Gastroesophageal sphincter (tissue), 4 donors: ENCODE results near the gene FNDC5. TPM values are rescaled to one million over a fixed set of nuclear protein-coding genes. Genes with fewer than 3 reads are reported as not detected.

Experiments
- ATAC-seq: fragments of 150-250 bp; one replicate; pipeline ENCODE4 v1.9.1; 2016; ENCODE audit warnings: mild to moderate bottlenecking, moderate library complexity
- H3K27ac ChIP-seq, 4 donors: fragments of 200-600 bp; sonication (generic) in 3 of 4; 1 replicate in 3 of 4; 2 replicates in 1 of 4; pipeline ENCODE4 v1.5.1; 2016 to 2019
- H3K27me3 ChIP-seq: fragments of 200-600 bp; sonication (generic); one replicate; pipeline ENCODE4 v1.5.1; 2019
- H3K36me3 ChIP-seq, 2 donors: fragments of 200-600 bp; sonication (generic); one replicate each; pipeline ENCODE4 v1.5.1; 2019; ENCODE audit warnings: control low read depth in 1 of 2
- H3K4me1 ChIP-seq, 3 donors: fragments of 200-600 bp; sonication (generic); 1 replicate in 2 of 3; 2 replicates in 1 of 3; pipeline ENCODE4 v1.5.1; 2016 to 2019; ENCODE audit warnings: control low read depth in 2 of 3
- H3K4me3 ChIP-seq, 2 donors: fragments of 200-600 bp; sonication (generic); one replicate each; pipeline ENCODE4 v1.5.1; 2019; ENCODE audit warnings: mild to moderate bottlenecking in 1 of 2, moderate library complexity in 1 of 2
- H3K9me3 ChIP-seq, 3 donors: fragments of 200-600 bp; sonication (generic); one replicate each; pipeline ENCODE4 v1.5.1; 2017 to 2019; ENCODE audit warnings: control low read depth in 2 of 3
- CTCF ChIP-seq, 4 experiments: fragments of 200-600 bp in 2 of 4; fragments of 450-650 bp in 2 of 4; sonication (generic) in 1 of 4; IDR thresholded peaks; one replicate each; pipeline ENCODE4 v1.5.1; 2017 to 2019; ENCODE audit warnings: antibody characterized with exemption in 4 of 4, mild to moderate bottlenecking in 2 of 4, moderate library complexity in 2 of 4
- EP300 ChIP-seq: sonication (generic); formaldehyde crosslinking; IDR thresholded peaks from one replicate; pipeline ENCODE4 v1.6.1; 2017; ENCODE audit warnings: antibody characterized with exemption, mild to moderate bottlenecking
- POLR2A ChIP-seq, 2 donors: fragments of 450-650 bp; IDR thresholded peaks; one replicate each; pipeline ENCODE4 v1.6.1; 2017; ENCODE audit warnings: antibody characterized with exemption in 2 of 2, mild to moderate bottlenecking in 2 of 2, moderate library complexity in 1 of 2
- POLR2AphosphoS5 ChIP-seq: sonication (generic); formaldehyde crosslinking; IDR thresholded peaks from one replicate; pipeline ENCODE4 v1.6.1; 2017; ENCODE audit warnings: antibody characterized with exemption
- WGBS, 2 donors: methylation state at CpG; one replicate each; pipeline ENCODE4 v1.1.5; 2018; ENCODE audit warnings: low coverage in 1 of 2; 5-methylcytosine and 5-hydroxymethylcytosine counted together
- total RNA-seq, 4 donors: library from RNA; depleted of rRNA; stranded (reverse); fragments of >200 nt; gene quantifications; one replicate each; pipeline ENCODE4 v1.1.0, GENCODE V29; 2016

FNDC5 gene
- total RNA-seq, 4 donors from 2014 or later, result 7.3 to 11.3 (median 8.9) TPM

- Histone ChIP-seq H3K27me3 (peaks cover 5% of the 10 kb centered on the region), H3K4me1 (peaks cover 0 to 20% (median 4%) of the 10 kb centered on the region in 3 donors), H3K27ac (peak overlapping the region in 2 of 4 donors; percentile 67 to 70), H3K4me3 (peak overlapping the region; percentile 73 to 78), H3K36me3 (peaks cover 0 to 2% of the 10 kb centered on the region in 2 donors), H3K9me3 (no peaks in the 10 kb centered on the region)
- no peak for ATAC-seq
- WGBS, 2 donors, result 21 to 41% methylated on average over 11 to 15 of the region's 22 CpGs
- no peak for TF ChIP-seq CTCF (IDR thresholded peaks at IDR 0.05)
- no peak for TF ChIP-seq POLR2A (IDR thresholded peaks at IDR 0.05)
- no peak for TF ChIP-seq POLR2AphosphoS5
- no peak for TF ChIP-seq EP300
Measured at GRCh38 chr1:32900371-32900955, 29.8 kb upstream of the FNDC5 start.

- Histone ChIP-seq H3K36me3 (peaks cover 0 to 7% of the 10 kb centered on the region in 2 donors), H3K4me3 (no peak overlapping the region), H3K27ac (no peak overlapping the region), H3K4me1 (peaks cover 0 to 20% (median 4%) of the 10 kb centered on the region in 3 donors), H3K9me3 (no peaks in the 10 kb centered on the region), H3K27me3 (peaks cover 5% of the 10 kb centered on the region)
- TF ChIP-seq EP300, result no peak
- no peak for TF ChIP-seq POLR2AphosphoS5
- no peak for TF ChIP-seq CTCF (IDR thresholded peaks at IDR 0.05)
- TF ChIP-seq POLR2A (IDR thresholded peaks at IDR 0.05), result no peak
- no peak for ATAC-seq
- 65 to 68% methylated on average over 2 to 4 of the region's 7 CpGs for WGBS, 2 donors
Measured at GRCh38 chr1:32899586-32900296, 29.0 kb upstream of the FNDC5 start.

GRCh38 chr1:32898958-32899357, 28.2 kb upstream of the FNDC5 start:
- peaks cover 9% of the 10 kb centered on the region for H3K27me3 ChIP-seq
- H3K9me3 ChIP-seq, result no peaks in the 10 kb centered on the region
- no peak overlapping the region for H3K4me3 ChIP-seq
- TF ChIP-seq EP300, result no peak
- no peak for TF ChIP-seq CTCF (IDR thresholded peaks at IDR 0.05)
- TF ChIP-seq POLR2A (IDR thresholded peaks at IDR 0.05), result no peak
- TF ChIP-seq POLR2AphosphoS5, result no peak
- H3K36me3 ChIP-seq, result peaks cover 0 to 7% of the 10 kb centered on the region in 2 donors
- no peak overlapping the region for H3K27ac ChIP-seq
- ATAC-seq, result no peak
- WGBS, 2 donors, result 100% methylated on average over 2 of the region's 3 CpGs; no CpG with 5 or more reads in 1 of the 2 donors
- H3K4me1 ChIP-seq, result peaks cover 0 to 23% (median 4%) of the 10 kb centered on the region in 3 donors

- Histone ChIP-seq H3K4me1 (peaks cover 0 to 32% (median 8%) of the 10 kb centered on the region in 3 donors), H3K4me3 (no peak overlapping the region), H3K36me3 (peaks cover 0 to 7% of the 10 kb centered on the region in 2 donors), H3K9me3 (no peaks in the 10 kb centered on the region), H3K27ac (no peak overlapping the region), H3K27me3 (peaks cover 18% of the 10 kb centered on the region)
- TF ChIP-seq POLR2AphosphoS5 (no peak), EP300 (no peak), CTCF (IDR thresholded peaks at IDR 0.05) (no peak), POLR2A (IDR thresholded peaks at IDR 0.05) (no peak)
- 92% methylated on average over 3 of the region's 9 CpGs; no CpG with 5 or more reads in 1 of the 2 donors for WGBS, 2 donors
- ATAC-seq, result no peak
Measured at GRCh38 chr1:32898056-32898455, 27.3 kb upstream of the FNDC5 start.
